ENCODE measurements around the gene SERPINB2. TPM values are rescaled to one million over a fixed set of nuclear protein-coding genes. Genes with fewer than 3 reads are reported as not detected.
"Not testable (repeated sequence)": the region's sequence is repeated elsewhere in the genome, so short reads cannot be mapped to it uniquely, and the experiment has no call there.

Gene SERPINB2
- total RNA-seq, 4 donors from 2014 or later: 1.2 to 14.5 (median 3.0) TPM

GRCh38 chr18:63936932-63937393, 49.5 kb downstream of the SERPINB2 start:
- TF ChIP-seq EP300 (IDR thresholded peaks at IDR 0.05) (no peak), POLR2A (IDR thresholded peaks at IDR 0.05) (no peak), CTCF (IDR thresholded peaks at IDR 0.05) (no peak), POLR2AphosphoS5 (IDR thresholded peaks at IDR 0.05) (no peak)
- 33 to 64% methylated on average over 8 to 13 of the region's 19 CpGs for WGBS, 2 donors (ENCODE audit: low coverage in 1 of 2)
- Histone ChIP-seq H3K9me3 (no peaks in the 10 kb centered on the region), H3K27me3 (peaks cover 37% of the 10 kb centered on the region), H3K4me1 (peaks cover 0 to 13% (median 6%) of the 10 kb centered on the region in 3 donors), H3K27ac (no peak overlapping the region), H3K4me3 (peak overlapping the region in 1 of 2 donors; percentile 55), H3K36me3 (no peaks in the 10 kb centered on the region)
- ATAC-seq: no peak

GRCh38 chr18:63940008-63940407, 52.5 kb downstream of the SERPINB2 start:
- Histone ChIP-seq H3K27ac (no peak overlapping the region), H3K4me1 (peaks cover 0 to 13% (median 6%) of the 10 kb centered on the region in 3 donors), H3K27me3 (peaks cover 54% of the 10 kb centered on the region), H3K36me3 (no peaks in the 10 kb centered on the region), H3K9me3 (peaks cover 0 to under 1% (median 0%) of the 10 kb centered on the region in 3 donors), H3K4me3 (no peak overlapping the region)
- 89 to 96% methylated on average over 3 to 5 of the region's 8 CpGs for WGBS, 2 donors (ENCODE audit: low coverage in 1 of 2)
- TF ChIP-seq CTCF (IDR thresholded peaks at IDR 0.05) (no peak), POLR2A (IDR thresholded peaks at IDR 0.05) (no peak), EP300 (IDR thresholded peaks at IDR 0.05) (no peak), POLR2AphosphoS5 (IDR thresholded peaks at IDR 0.05) (no peak)
- no peak for ATAC-seq

GRCh38 chr18:63940543-63941050, 53.1 kb downstream of the SERPINB2 start:
- not testable (repeated sequence) for H3K9me3 ChIP-seq, H3K36me3 ChIP-seq, H3K27ac ChIP-seq, H3K4me3 ChIP-seq, ATAC-seq
- WGBS, 2 donors (ENCODE audit: low coverage in 1 of 2): 81 to 86% methylated on average over 1 to 2 of the region's 17 CpGs
- H3K4me1 ChIP-seq: peaks cover 0 to 13% (median 6%) of the 10 kb centered on the region in 3 donors
- peaks cover 60% of the 10 kb centered on the region for H3K27me3 ChIP-seq

GRCh38 chr18:63947051-63947790, 59.7 kb downstream of the SERPINB2 start:
- TF ChIP-seq EP300 (IDR thresholded peaks at IDR 0.05): no peak
- no peak for TF ChIP-seq POLR2A (IDR thresholded peaks at IDR 0.05)
- no peak for TF ChIP-seq POLR2AphosphoS5 (IDR thresholded peaks at IDR 0.05)
- TF ChIP-seq CTCF (IDR thresholded peaks at IDR 0.05): no peak
- H3K27me3 ChIP-seq: peaks cover 50% of the 10 kb centered on the region

GRCh38 chr18:63949068-63949737, 61.7 kb downstream of the SERPINB2 start, which contains the start of gene HMSD:
Gene HMSD, plus strand, starts transcription at chr18:63949301. Its CDS starts 4,155 bp downstream, at chr18:63953456.
- TF ChIP-seq CTCF (IDR thresholded peaks at IDR 0.05) (peak in 1 of 4 experiments; percentile 47), POLR2A (IDR thresholded peaks at IDR 0.05) (no peak), POLR2AphosphoS5 (IDR thresholded peaks at IDR 0.05) (no peak)
- ATAC-seq: peak; percentile 62
- H3K4me1 ChIP-seq: peaks cover 0 to 10% (median 0%) of the 10 kb centered on the region in 3 donors
- H3K9me3 ChIP-seq: peaks cover 0 to 6% (median 0%) of the 10 kb centered on the region in 3 donors
- H3K27ac ChIP-seq: peak within 1 kb of the TSS in 1 of 4 donors; percentile 9
- peaks cover 41% of the 10 kb centered on the region for H3K27me3 ChIP-seq
- 0 to 6% methylated on average over 6 to 13 of the region's 35 CpGs for WGBS, 2 donors (ENCODE audit: low coverage in 1 of 2)
- no peaks in the 10 kb centered on the region for H3K36me3 ChIP-seq
- peak within 1 kb of the TSS; percentile 17 to 40 for H3K4me3 ChIP-seq

More at GRCh38 chr18:63947051-63947790, 59.7 kb downstream of the SERPINB2 start:
- ATAC-seq: no peak
- no peak overlapping the region for H3K4me3 ChIP-seq
- no peaks in the 10 kb centered on the region for H3K36me3 ChIP-seq
- peaks cover 0 to 10% (median 0%) of the 10 kb centered on the region in 3 donors for H3K4me1 ChIP-seq
- whole genome bisulfite sequencing, 2 donors (ENCODE audit: low coverage in 1 of 2): 75 to 81% methylated on average over 3 of the region's 3 CpGs
- no peak overlapping the region for H3K27ac ChIP-seq
- peaks cover 0 to 6% (median 0%) of the 10 kb centered on the region in 3 donors for H3K9me3 ChIP-seq
